SK-N-SH treated with all-trans-retinoic acid at 6 μM for 48 hours (cell line): ENCODE measurements around the gene SIRT6.

Experiments
- ARNTL ChIP-seq: fragments of 450-650 bp; formaldehyde crosslinking; IDR thresholded peaks from 2 replicates; pipeline ENCODE4 v1.5.0; 2020; ENCODE audit warnings: low read depth, mild to moderate bottlenecking, moderate library complexity, borderline replicate concordance
- PPARA ChIP-seq: fragments of 250-450 bp; sonication (Bioruptor Pico); IDR thresholded peaks from 2 replicates; pipeline ENCODE4 v1.5.0; 2020; ENCODE audit warnings: mild to moderate bottlenecking, borderline replicate concordance
- SNAI2 ChIP-seq: fragments of 250-450 bp; sonication (Bioruptor Pico); IDR thresholded peaks from 2 replicates; pipeline ENCODE4 v1.5.0; 2020; ENCODE audit warnings: mild to moderate bottlenecking, moderate library complexity
- ZFP30 ChIP-seq: fragments of 450-650 bp; formaldehyde crosslinking; IDR thresholded peaks from 2 replicates; pipeline ENCODE4 v1.5.0; 2022; ENCODE audit warnings: mild to moderate bottlenecking, moderate library complexity
- ZNF565 ChIP-seq: fragments of 450-650 bp; formaldehyde crosslinking; conservative IDR thresholded peaks from 2 replicates; pipeline ENCODE4 v1.5.0; 2020; ENCODE audit warnings: low read depth, mild to moderate bottlenecking, moderate library complexity
- ZNF8 ChIP-seq: fragments of 450-650 bp; formaldehyde crosslinking; IDR thresholded peaks from 2 replicates; pipeline ENCODE4 v1.5.0; 2020; ENCODE audit warnings: mild to moderate bottlenecking, moderate library complexity
- TF ChIP-seq, protein P1 (sequence below): fragments of 250-450 bp; sonication (Bioruptor Pico); IDR thresholded peaks from 2 replicates; pipeline ENCODE4 v1.8.0; 2020; ENCODE audit warnings: mild to moderate bottlenecking, moderate library complexity, borderline replicate concordance
- TF ChIP-seq, protein P2 (sequence below): fragments of 250-450 bp; sonication (Bioruptor Pico); IDR thresholded peaks from 2 replicates; pipeline ENCODE4 v1.5.1; 2021; ENCODE audit warnings: mild to moderate bottlenecking, moderate library complexity
- TF ChIP-seq, protein P3 (sequence below): fragments of 250-450 bp; sonication (Bioruptor Pico); IDR thresholded peaks from 2 replicates; pipeline ENCODE4 v1.5.0; 2020; ENCODE audit warnings: mild to moderate bottlenecking, moderate library complexity

DNA sequence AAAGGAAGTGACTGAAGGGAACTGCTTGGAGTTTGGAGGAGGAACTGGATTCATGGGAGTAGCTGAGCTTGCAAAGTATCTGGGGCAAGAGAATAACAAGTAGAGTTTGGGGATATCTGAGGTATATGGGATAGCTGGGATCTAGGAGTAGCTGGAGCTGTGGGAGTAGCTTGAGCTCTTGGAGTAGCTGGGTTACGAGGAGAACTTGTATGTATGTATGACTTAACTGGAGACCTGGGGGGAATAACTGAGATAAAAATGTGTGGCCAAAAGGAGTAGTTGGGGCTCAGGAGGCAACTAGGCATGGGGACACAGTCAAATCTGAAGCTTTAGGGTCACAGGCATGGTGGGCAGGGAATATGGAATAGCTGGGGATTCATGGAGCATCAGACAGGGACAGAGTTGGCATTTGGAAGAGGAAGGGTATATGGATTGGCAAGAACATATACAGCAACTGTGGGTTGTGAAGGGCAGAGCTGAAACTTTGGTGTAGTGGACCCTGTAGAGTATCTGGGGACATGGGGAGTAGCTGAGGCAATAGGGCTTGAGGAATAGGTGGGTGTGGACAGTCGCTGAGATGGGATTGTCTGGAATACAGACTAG lies 18.7 kb upstream of the SIRT6 start:
- no peak for TF ChIP-seq ZNF565
- TF ChIP-seq, protein P1, sequence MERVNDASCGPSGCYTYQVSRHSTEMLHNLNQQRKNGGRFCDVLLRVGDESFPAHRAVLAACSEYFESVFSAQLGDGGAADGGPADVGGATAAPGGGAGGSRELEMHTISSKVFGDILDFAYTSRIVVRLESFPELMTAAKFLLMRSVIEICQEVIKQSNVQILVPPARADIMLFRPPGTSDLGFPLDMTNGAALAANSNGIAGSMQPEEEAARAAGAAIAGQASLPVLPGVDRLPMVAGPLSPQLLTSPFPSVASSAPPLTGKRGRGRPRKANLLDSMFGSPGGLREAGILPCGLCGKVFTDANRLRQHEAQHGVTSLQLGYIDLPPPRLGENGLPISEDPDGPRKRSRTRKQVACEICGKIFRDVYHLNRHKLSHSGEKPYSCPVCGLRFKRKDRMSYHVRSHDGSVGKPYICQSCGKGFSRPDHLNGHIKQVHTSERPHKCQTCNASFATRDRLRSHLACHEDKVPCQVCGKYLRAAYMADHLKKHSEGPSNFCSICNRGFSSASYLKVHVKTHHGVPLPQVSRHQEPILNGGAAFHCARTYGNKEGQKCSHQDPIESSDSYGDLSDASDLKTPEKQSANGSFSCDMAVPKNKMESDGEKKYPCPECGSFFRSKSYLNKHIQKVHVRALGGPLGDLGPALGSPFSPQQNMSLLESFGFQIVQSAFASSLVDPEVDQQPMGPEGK (CRISPR knock-in tag), result no peak
- no peak for TF ChIP-seq SNAI2 (CRISPR knock-in tag)
- TF ChIP-seq, protein P2, sequence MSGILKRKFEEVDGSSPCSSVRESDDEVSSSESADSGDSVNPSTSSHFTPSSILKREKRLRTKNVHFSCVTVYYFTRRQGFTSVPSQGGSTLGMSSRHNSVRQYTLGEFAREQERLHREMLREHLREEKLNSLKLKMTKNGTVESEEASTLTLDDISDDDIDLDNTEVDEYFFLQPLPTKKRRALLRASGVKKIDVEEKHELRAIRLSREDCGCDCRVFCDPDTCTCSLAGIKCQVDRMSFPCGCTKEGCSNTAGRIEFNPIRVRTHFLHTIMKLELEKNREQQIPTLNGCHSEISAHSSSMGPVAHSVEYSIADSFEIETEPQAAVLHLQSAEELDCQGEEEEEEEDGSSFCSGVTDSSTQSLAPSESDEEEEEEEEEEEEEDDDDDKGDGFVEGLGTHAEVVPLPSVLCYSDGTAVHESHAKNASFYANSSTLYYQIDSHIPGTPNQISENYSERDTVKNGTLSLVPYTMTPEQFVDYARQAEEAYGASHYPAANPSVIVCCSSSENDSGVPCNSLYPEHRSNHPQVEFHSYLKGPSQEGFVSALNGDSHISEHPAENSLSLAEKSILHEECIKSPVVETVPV (CRISPR knock-in tag), result no peak
- no peak for TF ChIP-seq ZFP30 (CRISPR knock-in tag)
- no peak for TF ChIP-seq ARNTL (CRISPR knock-in tag)
- TF ChIP-seq, protein P3, sequence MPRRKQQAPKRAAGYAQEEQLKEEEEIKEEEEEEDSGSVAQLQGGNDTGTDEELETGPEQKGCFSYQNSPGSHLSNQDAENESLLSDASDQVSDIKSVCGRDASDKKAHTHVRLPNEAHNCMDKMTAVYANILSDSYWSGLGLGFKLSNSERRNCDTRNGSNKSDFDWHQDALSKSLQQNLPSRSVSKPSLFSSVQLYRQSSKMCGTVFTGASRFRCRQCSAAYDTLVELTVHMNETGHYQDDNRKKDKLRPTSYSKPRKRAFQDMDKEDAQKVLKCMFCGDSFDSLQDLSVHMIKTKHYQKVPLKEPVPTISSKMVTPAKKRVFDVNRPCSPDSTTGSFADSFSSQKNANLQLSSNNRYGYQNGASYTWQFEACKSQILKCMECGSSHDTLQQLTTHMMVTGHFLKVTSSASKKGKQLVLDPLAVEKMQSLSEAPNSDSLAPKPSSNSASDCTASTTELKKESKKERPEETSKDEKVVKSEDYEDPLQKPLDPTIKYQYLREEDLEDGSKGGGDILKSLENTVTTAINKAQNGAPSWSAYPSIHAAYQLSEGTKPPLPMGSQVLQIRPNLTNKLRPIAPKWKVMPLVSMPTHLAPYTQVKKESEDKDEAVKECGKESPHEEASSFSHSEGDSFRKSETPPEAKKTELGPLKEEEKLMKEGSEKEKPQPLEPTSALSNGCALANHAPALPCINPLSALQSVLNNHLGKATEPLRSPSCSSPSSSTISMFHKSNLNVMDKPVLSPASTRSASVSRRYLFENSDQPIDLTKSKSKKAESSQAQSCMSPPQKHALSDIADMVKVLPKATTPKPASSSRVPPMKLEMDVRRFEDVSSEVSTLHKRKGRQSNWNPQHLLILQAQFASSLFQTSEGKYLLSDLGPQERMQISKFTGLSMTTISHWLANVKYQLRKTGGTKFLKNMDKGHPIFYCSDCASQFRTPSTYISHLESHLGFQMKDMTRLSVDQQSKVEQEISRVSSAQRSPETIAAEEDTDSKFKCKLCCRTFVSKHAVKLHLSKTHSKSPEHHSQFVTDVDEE (CRISPR knock-in tag), result no peak
- TF ChIP-seq ZNF8 (CRISPR knock-in tag), result no peak
- no peak for TF ChIP-seq PPARA
